Subcutaneous adipose tissue (tissue), 4 donors: ENCODE results near the gene UBR2. TPM values are rescaled to one million over a fixed set of nuclear protein-coding genes. Genes with fewer than 3 reads are reported as not detected.

Experiments used
- CTCF ChIP-seq: fragments of 450-650 bp; IDR thresholded peaks from one replicate; pipeline ENCODE4 v1.5.1; 2016; ENCODE audit warnings: low read depth, mild to moderate bottlenecking, control low read depth, antibody characterized with exemption, moderate library complexity
- total RNA-seq, 4 donors: library from RNA; depleted of rRNA; stranded (reverse); fragments of >200 nt; gene quantifications; one replicate each; pipeline ENCODE4 v1.1.0, GENCODE V29; 2016

The UBR2 gene
- total RNA-seq, 4 donors from 2014 or later = 29.9 to 38.8 (median 36.4) TPM

GRCh38 chr6:42708096-42708495 lies 144.3 kb downstream of the UBR2 start:
- no peak for TF ChIP-seq CTCF

GRCh38 chr6:42709871-42710270 lies 146.0 kb downstream of the UBR2 start:
- TF ChIP-seq CTCF = no peak

- no peak for TF ChIP-seq CTCF
These were observed 146.5 kb downstream of the UBR2 start for GRCh38 chr6:42710316-42710715.

- TF ChIP-seq CTCF = no peak
These were observed 148.1 kb downstream of the UBR2 start for GRCh38 chr6:42711930-42712329.

- no peak for TF ChIP-seq CTCF
These were observed 150.4 kb downstream of the UBR2 start for GRCh38 chr6:42714098-42714761.

- no peak for TF ChIP-seq CTCF
These were observed 152.0 kb downstream of the UBR2 start for GRCh38 chr6:42715871-42716270.

- TF ChIP-seq CTCF = no peak
These were observed 156.9 kb downstream of the UBR2 start for GRCh38 chr6:42720739-42721138.
